Activated CD4-positive, alpha-beta T cell treated with anti-CD3 and anti-CD28 coated beads for 36 hours (primary cell): ENCODE results near the gene SPPL2C. TPM values are rescaled to one million over a fixed set of nuclear protein-coding genes. Genes with fewer than 3 reads are reported as not detected.

ENCODE experiments used
- ATAC-seq: fragments of 200-7000 bp; cut with Tn5 transposase; one replicate; pipeline ENCODE4 v1.10.0; 2021; ENCODE audit warnings: mild to moderate bottlenecking, moderate library complexity
- CTCF ChIA-PET: fragments of 350-600 bp; sonication (Branson Sonifier 250); formaldehyde crosslinking; loops from one replicate; lab custom pipeline; 2021; ENCODE audit warnings: antibody characterized with exemption; lab: Charles Lee
- POLR2A ChIA-PET: fragments of 350-600 bp; sonication (Branson Sonifier 250); formaldehyde crosslinking; loops from one replicate; lab custom pipeline; 2021; ENCODE audit warnings: antibody characterized with exemption, inconsistent platforms; lab: Charles Lee
- DNase-seq: peaks from one replicate; pipeline ENCODE4 v3.0.0-alpha.2; 2020
- H3K27ac Mint-ChIP-seq: one replicate; pipeline ENCODE4 v1.8.0; 2021; ENCODE audit warnings: mixed read lengths
- H3K27me3 Mint-ChIP-seq: one replicate; pipeline ENCODE4 v1.8.0; 2021; ENCODE audit warnings: mixed read lengths
- H3K36me3 Mint-ChIP-seq: one replicate; pipeline ENCODE4 v1.8.0; 2021; ENCODE audit warnings: low read depth, mixed read lengths
- H3K4me1 Mint-ChIP-seq: one replicate; pipeline ENCODE4 v1.8.0; 2021; ENCODE audit warnings: mixed read lengths
- H3K4me3 Mint-ChIP-seq: one replicate; pipeline ENCODE4 v1.8.0; 2021; ENCODE audit warnings: mild to moderate bottlenecking, moderate library complexity, mixed read lengths
- H3K9me3 Mint-ChIP-seq: one replicate; pipeline ENCODE4 v1.8.0; 2021; ENCODE audit warnings: low read depth, mixed read lengths
- intact Hi-C, 2 experiments: fragments of 100-400 bp; cut with DNase I in 1 of 2; cut with micrococcal nuclease in 1 of 2; formaldehyde crosslinking; loops; one replicate each; pipeline versions ENCODE4 v1.14.2 to v1.15.1; 2022 to 2024; cut with DNase I, micrococcal nuclease
- total RNA-seq, 2 experiments: library from RNA; stranded (reverse); gene quantifications; one replicate each; pipeline ENCODE4 v1.2.3, GENCODE V29; 2021

The SPPL2C gene
- total RNA-seq, 2 experiments from 2014 or later, result not detected

- Mint-ChIP-seq H3K36me3 (no peaks in the 10 kb centered on the region), H3K4me1 (peaks cover 5% of the 10 kb centered on the region), H3K27me3 (peaks cover 11% of the 10 kb centered on the region), H3K27ac (no peak overlapping the region), H3K4me3 (no peak overlapping the region), H3K9me3 (no peaks in the 10 kb centered on the region)
- CTCF ChIA-PET, result interaction anchor here (0.9 to 1.8 kb wide), 2 partner anchors 15 to 26 kb away, joined by 3 to 7 read pairs; partner anchors contain the start of gene MAPT
- ATAC-seq, result no peak
- DNase-seq, result no peak
- POLR2A ChIA-PET, result no interaction called here
- intact Hi-C loops, result no loop called here
These were observed 23.0 kb downstream of the SPPL2C start for GRCh38 chr17:45867702-45868101.

- Mint-ChIP-seq H3K27me3 (peaks cover 11% of the 10 kb centered on the region), H3K4me3 (no peak overlapping the region), H3K9me3 (no peaks in the 10 kb centered on the region), H3K4me1 (peaks cover 8% of the 10 kb centered on the region), H3K27ac (no peak overlapping the region), H3K36me3 (no peaks in the 10 kb centered on the region)
- no peak for DNase-seq
- CTCF ChIA-PET, result interaction anchor here (0.9 to 1.8 kb wide), 2 partner anchors 16 to 26 kb away, joined by 3 to 7 read pairs; partner anchors contain the start of gene MAPT
- intact Hi-C loops, result no loop called here
- POLR2A ChIA-PET, result no interaction called here
- no peak for ATAC-seq
These were observed 23.6 kb downstream of the SPPL2C start for GRCh38 chr17:45868276-45868675.

- H3K9me3 Mint-ChIP-seq, result no peaks in the 10 kb centered on the region
- H3K27ac Mint-ChIP-seq, result no peak overlapping the region
- DNase-seq (peak; percentile 38), ATAC-seq (no peak)
- CTCF ChIA-PET, result no interaction called here
- H3K27me3 Mint-ChIP-seq, result peaks cover 7% of the 10 kb centered on the region
- no peaks in the 10 kb centered on the region for H3K36me3 Mint-ChIP-seq
- intact Hi-C loops, result no loop called here
- H3K4me3 Mint-ChIP-seq, result no peak overlapping the region
- H3K4me1 Mint-ChIP-seq, result peaks cover 16% of the 10 kb centered on the region
- POLR2A ChIA-PET, result no interaction called here
These were observed 25.1 kb downstream of the SPPL2C start for GRCh38 chr17:45869676-45870341.

GRCh38 chr17:45870342-45870974, 25.8 kb downstream of the SPPL2C start:
- Mint-ChIP-seq H3K36me3 (no peaks in the 10 kb centered on the region), H3K27me3 (peaks cover 5% of the 10 kb centered on the region), H3K27ac (no peak overlapping the region), H3K4me3 (no peak overlapping the region), H3K9me3 (no peaks in the 10 kb centered on the region), H3K4me1 (peaks cover 16% of the 10 kb centered on the region)
- ATAC-seq, result no peak
- POLR2A ChIA-PET, result no interaction called here
- no peak for DNase-seq
- CTCF ChIA-PET, result interaction anchor here (0.7 to 1.0 kb wide), 3 partner anchors 10 to 23 kb away, joined by 3 to 4 read pairs (median 3); no protein-coding TSS in a partner anchor
- intact Hi-C loops, result no loop called here

- H3K27me3 Mint-ChIP-seq, result peaks cover 3% of the 10 kb centered on the region
- no peak for ATAC-seq
- DNase-seq, result no peak
- H3K27ac Mint-ChIP-seq, result no peak overlapping the region
- no peaks in the 10 kb centered on the region for H3K36me3 Mint-ChIP-seq
- ChIA-PET POLR2A (no interaction called here), CTCF (interaction anchor here (0.6 kb wide), 1 partner anchor 909 kb away, joined by 3 read pairs; no protein-coding TSS in a partner anchor)
- intact Hi-C loops, result no loop called here
- H3K4me1 Mint-ChIP-seq, result peaks cover 16% of the 10 kb centered on the region
- H3K4me3 Mint-ChIP-seq, result no peak overlapping the region
- H3K9me3 Mint-ChIP-seq, result no peaks in the 10 kb centered on the region
These were observed 27.0 kb downstream of the SPPL2C start for GRCh38 chr17:45871718-45872117.

GRCh38 chr17:45873728-45874127, 29.0 kb downstream of the SPPL2C start:
- Mint-ChIP-seq H3K27me3 (no peaks in the 10 kb centered on the region), H3K4me3 (no peak overlapping the region), H3K4me1 (peaks cover 16% of the 10 kb centered on the region), H3K27ac (no peak overlapping the region), H3K9me3 (no peaks in the 10 kb centered on the region), H3K36me3 (no peaks in the 10 kb centered on the region)
- POLR2A ChIA-PET, result no interaction called here
- DNase-seq (peak; percentile 54), ATAC-seq (peak; percentile 96)
- intact Hi-C loops, result no loop called here
- CTCF ChIA-PET, result interaction anchor here (0.5 to 1.5 kb wide), 3 partner anchors 16 to 42 kb away, joined by 4 read pairs; partner anchors contain the start of gene MAPT

- no peaks in the 10 kb centered on the region for H3K36me3 Mint-ChIP-seq
- H3K4me1 Mint-ChIP-seq, result peaks cover 16% of the 10 kb centered on the region
- no peaks in the 10 kb centered on the region for H3K27me3 Mint-ChIP-seq
- no peaks in the 10 kb centered on the region for H3K9me3 Mint-ChIP-seq
- ChIA-PET POLR2A (no interaction called here), CTCF (interaction anchor here (0.5 to 1.1 kb wide), 2 partner anchors 15 to 20 kb away, joined by 4 read pairs; partner anchors contain the start of gene MAPT)
- DNase-seq, result no peak
- no peak overlapping the region for H3K27ac Mint-ChIP-seq
- intact Hi-C loops, result no loop called here
- no peak overlapping the region for H3K4me3 Mint-ChIP-seq
- ATAC-seq, result no peak
These were observed 29.5 kb downstream of the SPPL2C start for GRCh38 chr17:45874151-45874550.

- intact Hi-C loops, result no loop called here
- Mint-ChIP-seq H3K27ac (no peak overlapping the region), H3K4me3 (no peak overlapping the region), H3K4me1 (peaks cover 11% of the 10 kb centered on the region), H3K36me3 (no peaks in the 10 kb centered on the region), H3K9me3 (no peaks in the 10 kb centered on the region), H3K27me3 (peaks cover 2% of the 10 kb centered on the region)
- DNase-seq (no peak), ATAC-seq (no peak)
- ChIA-PET CTCF (interaction anchor here (1.0 to 2.4 kb wide), 3 partner anchors 17 to 27 kb away, joined by 4 to 7 read pairs (median 6); no protein-coding TSS in a partner anchor), POLR2A (no interaction called here)
These were observed 31.9 kb downstream of the SPPL2C start for GRCh38 chr17:45876539-45876938.

- ATAC-seq, result no peak
- Mint-ChIP-seq H3K27me3 (peaks cover 4% of the 10 kb centered on the region), H3K27ac (no peak overlapping the region), H3K36me3 (no peaks in the 10 kb centered on the region), H3K4me3 (no peak overlapping the region), H3K4me1 (peaks cover 11% of the 10 kb centered on the region), H3K9me3 (no peaks in the 10 kb centered on the region)
- DNase-seq, result no peak
- intact Hi-C loops, result no loop called here
- CTCF ChIA-PET, result interaction anchor here (1.0 to 2.4 kb wide), 4 partner anchors 16 to 71 kb away, joined by 3 to 7 read pairs (median 5); no protein-coding TSS in a partner anchor
- POLR2A ChIA-PET, result no interaction called here
These were observed 32.8 kb downstream of the SPPL2C start for GRCh38 chr17:45877467-45877866.

GRCh38 chr17:45883063-45883462, 38.4 kb downstream of the SPPL2C start:
- ChIA-PET POLR2A (no interaction called here), CTCF (interaction anchor here (0.6 kb wide), 1 partner anchor 10 kb away, joined by 3 read pairs; no protein-coding TSS in a partner anchor)
- H3K36me3 Mint-ChIP-seq, result no peaks in the 10 kb centered on the region
- peaks cover 4% of the 10 kb centered on the region for H3K9me3 Mint-ChIP-seq
- H3K4me3 Mint-ChIP-seq, result no peak overlapping the region
- peaks cover 6% of the 10 kb centered on the region for H3K27me3 Mint-ChIP-seq
- no peak for ATAC-seq
- intact Hi-C loops, result no loop called here
- DNase-seq, result no peak
- H3K4me1 Mint-ChIP-seq, result no peaks in the 10 kb centered on the region
- H3K27ac Mint-ChIP-seq, result no peak overlapping the region

- DNase-seq (no peak), ATAC-seq (no peak)
- peaks cover 4% of the 10 kb centered on the region for H3K9me3 Mint-ChIP-seq
- no peaks in the 10 kb centered on the region for H3K36me3 Mint-ChIP-seq
- intact Hi-C loops, result no loop called here
- ChIA-PET POLR2A (no interaction called here), CTCF (interaction anchor here (0.7 kb wide), 1 partner anchor 105 kb away, joined by 3 read pairs; no protein-coding TSS in a partner anchor)
- H3K4me3 Mint-ChIP-seq, result no peak overlapping the region
- peaks cover 7% of the 10 kb centered on the region for H3K27me3 Mint-ChIP-seq
- H3K4me1 Mint-ChIP-seq, result peaks cover 8% of the 10 kb centered on the region
- H3K27ac Mint-ChIP-seq, result no peak overlapping the region
These were observed 42.2 kb downstream of the SPPL2C start for GRCh38 chr17:45886852-45887251.
